ENCODE measurements around the gene NOP14.

DNA sequence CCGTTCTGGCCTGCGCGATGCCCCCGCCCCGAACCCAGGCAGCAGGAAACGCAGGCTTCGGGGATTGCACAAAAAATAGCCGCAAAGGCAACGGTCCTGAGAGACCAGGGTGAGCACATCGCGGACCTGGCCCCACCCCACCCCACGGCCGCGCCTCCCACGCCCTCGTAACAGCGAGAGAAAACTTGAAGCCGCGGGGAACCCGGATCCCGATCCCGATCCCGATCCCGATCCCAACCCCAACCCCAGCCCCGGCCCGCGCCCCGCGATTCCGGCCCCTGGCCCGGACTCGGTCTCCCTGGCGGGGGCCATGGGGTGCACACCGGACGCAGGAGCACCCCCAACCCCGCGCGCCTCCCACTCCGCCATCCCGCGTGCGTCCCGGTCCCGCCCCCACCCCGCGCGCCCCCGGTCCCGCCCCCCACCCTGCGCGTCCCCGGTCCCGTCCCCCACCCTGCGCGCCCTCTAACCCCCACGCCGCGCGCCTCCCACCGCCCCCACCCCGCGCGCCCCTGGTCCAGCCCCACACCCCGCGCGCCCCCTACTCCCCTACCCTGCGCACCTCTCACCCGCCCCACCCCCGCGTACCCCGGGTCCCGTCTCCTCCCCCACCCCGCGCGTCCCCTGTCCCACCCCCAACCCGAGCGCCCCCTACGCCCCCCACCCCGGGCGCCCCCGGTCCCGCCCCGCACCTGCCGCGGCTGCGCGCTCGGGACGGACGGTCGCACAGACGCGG, 29.0 kb downstream of the NOP14 start:
- no peak for TF ChIP-seq CTCF (conservative IDR thresholded peaks at IDR 0.05; ENCODE audit: low read depth in 2 of 2)
- TF ChIP-seq, protein P1, sequence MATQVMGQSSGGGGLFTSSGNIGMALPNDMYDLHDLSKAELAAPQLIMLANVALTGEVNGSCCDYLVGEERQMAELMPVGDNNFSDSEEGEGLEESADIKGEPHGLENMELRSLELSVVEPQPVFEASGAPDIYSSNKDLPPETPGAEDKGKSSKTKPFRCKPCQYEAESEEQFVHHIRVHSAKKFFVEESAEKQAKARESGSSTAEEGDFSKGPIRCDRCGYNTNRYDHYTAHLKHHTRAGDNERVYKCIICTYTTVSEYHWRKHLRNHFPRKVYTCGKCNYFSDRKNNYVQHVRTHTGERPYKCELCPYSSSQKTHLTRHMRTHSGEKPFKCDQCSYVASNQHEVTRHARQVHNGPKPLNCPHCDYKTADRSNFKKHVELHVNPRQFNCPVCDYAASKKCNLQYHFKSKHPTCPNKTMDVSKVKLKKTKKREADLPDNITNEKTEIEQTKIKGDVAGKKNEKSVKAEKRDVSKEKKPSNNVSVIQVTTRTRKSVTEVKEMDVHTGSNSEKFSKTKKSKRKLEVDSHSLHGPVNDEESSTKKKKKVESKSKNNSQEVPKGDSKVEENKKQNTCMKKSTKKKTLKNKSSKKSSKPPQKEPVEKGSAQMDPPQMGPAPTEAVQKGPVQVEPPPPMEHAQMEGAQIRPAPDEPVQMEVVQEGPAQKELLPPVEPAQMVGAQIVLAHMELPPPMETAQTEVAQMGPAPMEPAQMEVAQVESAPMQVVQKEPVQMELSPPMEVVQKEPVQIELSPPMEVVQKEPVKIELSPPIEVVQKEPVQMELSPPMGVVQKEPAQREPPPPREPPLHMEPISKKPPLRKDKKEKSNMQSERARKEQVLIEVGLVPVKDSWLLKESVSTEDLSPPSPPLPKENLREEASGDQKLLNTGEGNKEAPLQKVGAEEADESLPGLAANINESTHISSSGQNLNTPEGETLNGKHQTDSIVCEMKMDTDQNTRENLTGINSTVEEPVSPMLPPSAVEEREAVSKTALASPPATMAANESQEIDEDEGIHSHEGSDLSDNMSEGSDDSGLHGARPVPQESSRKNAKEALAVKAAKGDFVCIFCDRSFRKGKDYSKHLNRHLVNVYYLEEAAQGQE (IDR thresholded peaks at IDR 0.05; ENCODE audit: unreplicated experiment): no peak
- TF ChIP-seq POLR2AphosphoS5 (IDR thresholded peaks at IDR 0.05; ENCODE audit: low read depth): no peak
- TF ChIP-seq JUNB (IDR thresholded peaks at IDR 0.05; ENCODE audit: unreplicated experiment): no peak
- TF ChIP-seq EZH2phosphoT487 (IDR thresholded peaks at IDR 0.05; ENCODE audit: unreplicated experiment): no peak
- no peak for TF ChIP-seq EZH2 (IDR thresholded peaks at IDR 0.05; ENCODE audit: low read depth, unreplicated experiment)

Measured in GM23338 (cell line).